SK-N-SH treated with all-trans-retinoic acid at 6 μM for 48 hours (cell line): ENCODE data around the gene CEP350.

Source experiments
- ATAC-seq: fragments of 200-7000 bp; cut with Tn5 transposase; 3 replicates; pipeline ENCODE4 v1.9.1; 2020; ENCODE audit warnings: mild to moderate bottlenecking, moderate library complexity
- ARNTL ChIP-seq: fragments of 450-650 bp; formaldehyde crosslinking; IDR thresholded peaks from 2 replicates; pipeline ENCODE4 v1.5.0; 2020; ENCODE audit warnings: low read depth, mild to moderate bottlenecking, moderate library complexity, borderline replicate concordance
- BACH2 ChIP-seq: fragments of 250-450 bp; sonication (Bioruptor Pico); IDR thresholded peaks from 2 replicates; pipeline ENCODE4 v1.9.0; 2021; ENCODE audit warnings: mild to moderate bottlenecking, borderline replicate concordance
- CSDC2 ChIP-seq: fragments of 250-450 bp; sonication (Bioruptor Pico); IDR thresholded peaks from 2 replicates; pipeline ENCODE4 v1.5.0; 2020; ENCODE audit warnings: mild to moderate bottlenecking, moderate library complexity
- ESRRG ChIP-seq: fragments of 250-450 bp; sonication (Bioruptor Pico); IDR thresholded peaks from 2 replicates; pipeline ENCODE4 v1.6.1; 2021; ENCODE audit warnings: mild to moderate bottlenecking
- GLIS3 ChIP-seq: fragments of 250-450 bp; sonication (Bioruptor Pico); IDR thresholded peaks from 2 replicates; pipeline ENCODE4 v1.5.0; 2020; ENCODE audit warnings: mild to moderate bottlenecking, moderate library complexity
- OSR1 ChIP-seq: fragments of 250-450 bp; sonication (Bioruptor Pico); IDR thresholded peaks from 2 replicates; pipeline ENCODE4 v1.8.0; 2022; ENCODE audit warnings: moderate library complexity, mild to moderate bottlenecking, inconsistent platforms
- PATZ1 ChIP-seq: fragments of 250-450 bp; sonication (Bioruptor Pico); IDR thresholded peaks from 2 replicates; pipeline ENCODE4 v1.8.0; 2020; ENCODE audit warnings: mild to moderate bottlenecking, moderate library complexity, borderline replicate concordance
- POU6F1 ChIP-seq: fragments of 250-450 bp; sonication (Bioruptor Pico); IDR thresholded peaks from 2 replicates; pipeline ENCODE4 v1.8.0; 2021; ENCODE audit warnings: low read depth, mild to moderate bottlenecking, moderate library complexity, borderline replicate concordance
- PPARA ChIP-seq: fragments of 250-450 bp; sonication (Bioruptor Pico); IDR thresholded peaks from 2 replicates; pipeline ENCODE4 v1.5.0; 2020; ENCODE audit warnings: mild to moderate bottlenecking, borderline replicate concordance
- RARB ChIP-seq: fragments of 250-450 bp; sonication (Bioruptor Pico); IDR thresholded peaks from 2 replicates; pipeline ENCODE4 v1.8.0; 2021; ENCODE audit warnings: mild to moderate bottlenecking, moderate library complexity
- TSHZ2 ChIP-seq: fragments of 250-450 bp; sonication (Bioruptor Pico); IDR thresholded peaks from 2 replicates; pipeline ENCODE4 v1.5.0; 2020; ENCODE audit warnings: mild to moderate bottlenecking, moderate library complexity
- ZC3H10 ChIP-seq: fragments of 250-450 bp; sonication (Bioruptor Pico); IDR thresholded peaks from 2 replicates; pipeline ENCODE4 v1.5.1; 2021; ENCODE audit warnings: mild to moderate bottlenecking, moderate library complexity
- ZFP3 ChIP-seq: fragments of 250-450 bp; sonication (Bioruptor Pico); IDR thresholded peaks from 2 replicates; pipeline ENCODE4 v1.5.0; 2020; ENCODE audit warnings: mild to moderate bottlenecking, moderate library complexity
- ZFP30 ChIP-seq: fragments of 450-650 bp; formaldehyde crosslinking; IDR thresholded peaks from 2 replicates; pipeline ENCODE4 v1.5.0; 2022; ENCODE audit warnings: mild to moderate bottlenecking, moderate library complexity
- ZNF70 ChIP-seq: fragments of 450-650 bp; formaldehyde crosslinking; IDR thresholded peaks from 2 replicates; pipeline ENCODE4 v1.5.0; 2020; ENCODE audit warnings: mild to moderate bottlenecking, moderate library complexity
- ZNF8 ChIP-seq: fragments of 450-650 bp; formaldehyde crosslinking; IDR thresholded peaks from 2 replicates; pipeline ENCODE4 v1.5.0; 2020; ENCODE audit warnings: mild to moderate bottlenecking, moderate library complexity
- TF ChIP-seq, protein P1 (sequence below): fragments of 250-450 bp; sonication (Bioruptor Pico); IDR thresholded peaks from 2 replicates; pipeline ENCODE4 v1.5.1; 2021; ENCODE audit warnings: mild to moderate bottlenecking, moderate library complexity
- TF ChIP-seq, protein P2 (sequence below): fragments of 250-450 bp; sonication (Bioruptor Pico); IDR thresholded peaks from 2 replicates; pipeline ENCODE4 v1.5.1; 2020; ENCODE audit warnings: low read depth, mild to moderate bottlenecking, moderate library complexity

Gene CEP350

GRCh38 chr1:180092931-180093650, 138.5 kb downstream of the CEP350 start:
- ATAC-seq, result no peak
- TF ChIP-seq ZC3H10 (CRISPR knock-in tag) (no peak), TSHZ2 (CRISPR knock-in tag) (no peak), PPARA (CRISPR knock-in tag) (no peak)

- no peak for TF ChIP-seq BACH2 (CRISPR knock-in tag)
- TF ChIP-seq CSDC2, result no peak
- no peak for TF ChIP-seq GLIS3
- no peak for TF ChIP-seq POU6F1 (CRISPR knock-in tag)
- TF ChIP-seq PATZ1, result no peak
- TF ChIP-seq, protein P1, sequence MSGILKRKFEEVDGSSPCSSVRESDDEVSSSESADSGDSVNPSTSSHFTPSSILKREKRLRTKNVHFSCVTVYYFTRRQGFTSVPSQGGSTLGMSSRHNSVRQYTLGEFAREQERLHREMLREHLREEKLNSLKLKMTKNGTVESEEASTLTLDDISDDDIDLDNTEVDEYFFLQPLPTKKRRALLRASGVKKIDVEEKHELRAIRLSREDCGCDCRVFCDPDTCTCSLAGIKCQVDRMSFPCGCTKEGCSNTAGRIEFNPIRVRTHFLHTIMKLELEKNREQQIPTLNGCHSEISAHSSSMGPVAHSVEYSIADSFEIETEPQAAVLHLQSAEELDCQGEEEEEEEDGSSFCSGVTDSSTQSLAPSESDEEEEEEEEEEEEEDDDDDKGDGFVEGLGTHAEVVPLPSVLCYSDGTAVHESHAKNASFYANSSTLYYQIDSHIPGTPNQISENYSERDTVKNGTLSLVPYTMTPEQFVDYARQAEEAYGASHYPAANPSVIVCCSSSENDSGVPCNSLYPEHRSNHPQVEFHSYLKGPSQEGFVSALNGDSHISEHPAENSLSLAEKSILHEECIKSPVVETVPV (CRISPR knock-in tag), result no peak
- no peak for TF ChIP-seq ZFP3 (CRISPR knock-in tag)
- no peak for TF ChIP-seq ZNF8 (CRISPR knock-in tag)
- no peak for TF ChIP-seq ZFP30 (CRISPR knock-in tag)
- no peak for TF ChIP-seq OSR1 (CRISPR knock-in tag)
- no peak for TF ChIP-seq TSHZ2 (CRISPR knock-in tag)
- no peak for TF ChIP-seq ESRRG (CRISPR knock-in tag)
- no peak for TF ChIP-seq ZNF70 (CRISPR knock-in tag)
- no peak for TF ChIP-seq RARB (CRISPR knock-in tag)
- TF ChIP-seq, protein P2, sequence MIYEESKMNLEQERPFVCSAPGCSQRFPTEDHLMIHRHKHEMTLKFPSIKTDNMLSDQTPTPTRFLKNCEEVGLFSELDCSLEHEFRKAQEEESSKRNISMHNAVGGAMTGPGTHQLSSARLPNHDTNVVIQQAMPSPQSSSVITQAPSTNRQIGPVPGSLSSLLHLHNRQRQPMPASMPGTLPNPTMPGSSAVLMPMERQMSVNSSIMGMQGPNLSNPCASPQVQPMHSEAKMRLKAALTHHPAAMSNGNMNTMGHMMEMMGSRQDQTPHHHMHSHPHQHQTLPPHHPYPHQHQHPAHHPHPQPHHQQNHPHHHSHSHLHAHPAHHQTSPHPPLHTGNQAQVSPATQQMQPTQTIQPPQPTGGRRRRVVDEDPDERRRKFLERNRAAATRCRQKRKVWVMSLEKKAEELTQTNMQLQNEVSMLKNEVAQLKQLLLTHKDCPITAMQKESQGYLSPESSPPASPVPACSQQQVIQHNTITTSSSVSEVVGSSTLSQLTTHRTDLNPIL, result no peak
- no peak for TF ChIP-seq ARNTL (CRISPR knock-in tag)
- no peak for ATAC-seq
These were observed 140.2 kb downstream of the CEP350 start for GRCh38 chr1:180094705-180095295.
